Measurements from ENCODE around the gene PDE2A.

- TF ChIP-seq ESRRA (IDR thresholded peaks at IDR 0.05; ENCODE audit: borderline replicate concordance, low read length) (no peak), POLR2AphosphoS2 (conservative IDR thresholded peaks at IDR 0.05; ENCODE audit: low read length) (no peak), KDM5A (IDR thresholded peaks at IDR 0.05) (no peak), CHD4 (IDR thresholded peaks at IDR 0.05; ENCODE audit: borderline replicate concordance) (no peak)
- TF ChIP-seq, protein P1, sequence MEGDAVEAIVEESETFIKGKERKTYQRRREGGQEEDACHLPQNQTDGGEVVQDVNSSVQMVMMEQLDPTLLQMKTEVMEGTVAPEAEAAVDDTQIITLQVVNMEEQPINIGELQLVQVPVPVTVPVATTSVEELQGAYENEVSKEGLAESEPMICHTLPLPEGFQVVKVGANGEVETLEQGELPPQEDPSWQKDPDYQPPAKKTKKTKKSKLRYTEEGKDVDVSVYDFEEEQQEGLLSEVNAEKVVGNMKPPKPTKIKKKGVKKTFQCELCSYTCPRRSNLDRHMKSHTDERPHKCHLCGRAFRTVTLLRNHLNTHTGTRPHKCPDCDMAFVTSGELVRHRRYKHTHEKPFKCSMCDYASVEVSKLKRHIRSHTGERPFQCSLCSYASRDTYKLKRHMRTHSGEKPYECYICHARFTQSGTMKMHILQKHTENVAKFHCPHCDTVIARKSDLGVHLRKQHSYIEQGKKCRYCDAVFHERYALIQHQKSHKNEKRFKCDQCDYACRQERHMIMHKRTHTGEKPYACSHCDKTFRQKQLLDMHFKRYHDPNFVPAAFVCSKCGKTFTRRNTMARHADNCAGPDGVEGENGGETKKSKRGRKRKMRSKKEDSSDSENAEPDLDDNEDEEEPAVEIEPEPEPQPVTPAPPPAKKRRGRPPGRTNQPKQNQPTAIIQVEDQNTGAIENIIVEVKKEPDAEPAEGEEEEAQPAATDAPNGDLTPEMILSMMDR (IDR thresholded peaks at IDR 0.05) = no peak
Measured at GRCh38 chr11:72702096-72702495, 27.9 kb upstream of the PDE2A start.

Measured in A549 (cell line).